ENCODE results near the gene PFDN6.

GRCh38 chr6:33314943-33315792 is 25.8 kb downstream of the PFDN6 start:
- TF ChIP-seq EZH2 (IDR thresholded peaks at IDR 0.05; ENCODE audit: low read length) (no peak), CTCF (optimal IDR thresholded peaks at IDR 0.05 in 1 of 3, IDR thresholded peaks at IDR 0.05 in 1 of 3, conservative IDR thresholded peaks at IDR 0.05 in 1 of 3; ENCODE audit: extremely low read depth in 1 of 3, insufficient read depth in 2 of 3, low read length in 3 of 3) (no peak)
